ENCODE measurements around the gene BMP8B.

DNA sequence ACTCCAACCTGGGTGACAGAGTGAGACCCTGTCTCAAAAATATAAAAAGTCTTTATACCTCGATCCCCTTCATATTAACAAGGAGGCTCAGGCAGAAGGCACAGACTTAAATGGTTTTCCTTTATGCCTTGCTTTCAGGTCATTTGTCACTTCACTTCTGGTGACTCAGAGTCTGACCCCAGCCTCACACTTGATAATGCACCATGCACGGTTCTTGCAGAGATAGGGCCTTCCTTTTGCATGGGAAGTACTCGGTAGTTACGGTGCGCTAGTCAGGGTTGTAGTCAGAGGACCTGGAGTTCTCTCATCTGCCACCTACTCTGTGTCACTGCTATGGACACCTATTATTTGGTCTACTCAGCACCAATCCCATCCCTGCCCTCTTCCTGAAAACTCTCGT is 43.6 kb upstream of the BMP8B start:
- TF ChIP-seq, protein P1, sequence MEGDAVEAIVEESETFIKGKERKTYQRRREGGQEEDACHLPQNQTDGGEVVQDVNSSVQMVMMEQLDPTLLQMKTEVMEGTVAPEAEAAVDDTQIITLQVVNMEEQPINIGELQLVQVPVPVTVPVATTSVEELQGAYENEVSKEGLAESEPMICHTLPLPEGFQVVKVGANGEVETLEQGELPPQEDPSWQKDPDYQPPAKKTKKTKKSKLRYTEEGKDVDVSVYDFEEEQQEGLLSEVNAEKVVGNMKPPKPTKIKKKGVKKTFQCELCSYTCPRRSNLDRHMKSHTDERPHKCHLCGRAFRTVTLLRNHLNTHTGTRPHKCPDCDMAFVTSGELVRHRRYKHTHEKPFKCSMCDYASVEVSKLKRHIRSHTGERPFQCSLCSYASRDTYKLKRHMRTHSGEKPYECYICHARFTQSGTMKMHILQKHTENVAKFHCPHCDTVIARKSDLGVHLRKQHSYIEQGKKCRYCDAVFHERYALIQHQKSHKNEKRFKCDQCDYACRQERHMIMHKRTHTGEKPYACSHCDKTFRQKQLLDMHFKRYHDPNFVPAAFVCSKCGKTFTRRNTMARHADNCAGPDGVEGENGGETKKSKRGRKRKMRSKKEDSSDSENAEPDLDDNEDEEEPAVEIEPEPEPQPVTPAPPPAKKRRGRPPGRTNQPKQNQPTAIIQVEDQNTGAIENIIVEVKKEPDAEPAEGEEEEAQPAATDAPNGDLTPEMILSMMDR (IDR thresholded peaks at IDR 0.05; ENCODE audit: insufficient read depth, low read length, poor library complexity, severe bottlenecking) = no peak
- TF ChIP-seq EZH2phosphoT487 (conservative IDR thresholded peaks at IDR 0.05; ENCODE audit: low read length) = no peak

Measured in SU-DHL-6 (cell line).